SK-N-SH (cell line): Measurements from ENCODE around the gene FNDC1. TPM values are rescaled to one million over a fixed set of nuclear protein-coding genes. Genes with fewer than 3 reads are reported as not detected.

ENCODE experiments used
- CTCF ChIA-PET: fragments of 300-600, 350-600 bp; formaldehyde crosslinking; extraction: SDS; loops from one replicate; lab custom pipeline; 2021; lab: Yijun Ruan, JAX
- POLR2A ChIA-PET: fragments of 350-600 bp; sonication (Branson Sonifier 250); formaldehyde crosslinking; extraction: SDS; loops from one replicate; lab custom pipeline; 2020; ENCODE audit warnings: antibody characterized with exemption, inconsistent platforms; lab: Yijun Ruan, JAX
- DNase-seq: peaks from one replicate; pipeline ENCODE4 v3.0.0; 2012
- H2AFZ ChIP-seq: fragments of 200-600 bp; sonication (generic); 2 replicates; pipeline ENCODE4 v1.8.1; 2016; ENCODE audit warnings: antibody characterized with exemption, mild to moderate bottlenecking, low read depth
- H3F3A ChIP-seq: fragments of 200-600 bp; sonication (generic); replicated peaks from 2 replicates; pipeline ENCODE3; 2016; ENCODE audit warnings: antibody characterized with exemption, mild to moderate bottlenecking; ENCODE audit not compliant: insufficient read depth
- H3K27ac ChIP-seq, 2 experiments: fragments of 200-500 bp in 1 of 2; fragments of 200-600 bp in 1 of 2; sonication (Bioruptor generic) in 1 of 2; sonication (generic), shearing (Covaris generic) in 1 of 2; 2 replicates each; pipeline versions ENCODE4 v1.5.1 to v1.6.1; 2014 to 2016; ENCODE audit warnings: low read depth in 2 of 2, inconsistent platforms in 1 of 2, low read length in 1 of 2, mild to moderate bottlenecking in 1 of 2, mixed read lengths in 1 of 2
- H3K27me3 ChIP-seq: fragments of 200-600 bp; sonication (generic), shearing (Covaris generic); 2 replicates; pipeline ENCODE4 v1.6.1; 2016; ENCODE audit warnings: mixed run types; ENCODE audit not compliant: insufficient read depth
- H3K36me3 ChIP-seq, 2 experiments: fragments of 200-500 bp in 1 of 2; fragments of 200-600 bp in 1 of 2; sonication (Bioruptor generic) in 1 of 2; sonication (generic) in 1 of 2; replicated peaks in 1 of 2; 2 replicates each; pipeline versions ENCODE3 to v1.5.1; 2014 to 2016; ENCODE audit warnings: low read length in 1 of 2, mild to moderate bottlenecking in 1 of 2; ENCODE audit not compliant: insufficient read depth in 2 of 2, control insufficient read depth in 1 of 2
- H3K4me1 ChIP-seq, 2 experiments: fragments of 200-500 bp in 1 of 2; fragments of 200-600 bp in 1 of 2; sonication (Bioruptor generic) in 1 of 2; sonication (generic), shearing (Covaris generic) in 1 of 2; 2 replicates each; pipeline versions ENCODE4 v1.5.1 to v1.6.1; 2014 to 2016; ENCODE audit warnings: low read depth in 1 of 2, low read length in 1 of 2, mixed run types in 1 of 2; ENCODE audit not compliant: insufficient read depth in 2 of 2, control insufficient read depth in 1 of 2
- H3K4me2 ChIP-seq: fragments of 200-600 bp; sonication (generic), shearing (Covaris generic); 2 replicates; pipeline ENCODE4 v1.6.1; 2017; ENCODE audit warnings: mixed run types
- H3K4me3 ChIP-seq, 2 experiments: fragments of 200-500 bp in 1 of 2; fragments of 200-600 bp in 1 of 2; sonication (Bioruptor generic) in 1 of 2; sonication (generic), shearing (Covaris generic) in 1 of 2; 2 replicates each; pipeline versions ENCODE4 v1.5.1 to v1.8.1; 2014 to 2016; ENCODE audit warnings: low read depth in 2 of 2, inconsistent platforms in 1 of 2, low read length in 1 of 2, mild to moderate bottlenecking in 1 of 2, mixed read lengths in 1 of 2, moderate library complexity in 1 of 2
- H3K79me2 ChIP-seq: fragments of 200-600 bp; sonication (generic); 2 replicates; pipeline ENCODE4 v1.8.1; 2017; ENCODE audit warnings: mild to moderate bottlenecking; ENCODE audit not compliant: insufficient read depth
- H3K9ac ChIP-seq: fragments of 200-600 bp; sonication (generic); 2 replicates; pipeline ENCODE4 v1.6.1; 2017; ENCODE audit warnings: mixed run types
- H3K9me2 ChIP-seq: fragments of 200-600 bp; sonication (generic); 2 replicates; pipeline ENCODE4 v1.6.1; 2017; ENCODE audit warnings: mixed run types
- H3K9me3 ChIP-seq: fragments of 200-600 bp; sonication (generic); 2 replicates; pipeline ENCODE4 v1.6.1; 2017; ENCODE audit warnings: mixed run types, mild to moderate bottlenecking, moderate library complexity
- H4K20me1 ChIP-seq: fragments of 200-600 bp; sonication (generic); 2 replicates; pipeline ENCODE4 v1.6.1; 2017; ENCODE audit warnings: mild to moderate bottlenecking, mixed run types; ENCODE audit not compliant: insufficient read depth
- ELF1 ChIP-seq: IDR thresholded peaks from 2 replicates; pipeline ENCODE4 v1.4.0; 2012
- EP300 ChIP-seq, 2 experiments: IDR thresholded peaks; 2 replicates each; pipeline versions ENCODE4 v1.4.0 to v1.6.1; 2012; ENCODE audit warnings: borderline replicate concordance in 1 of 2, low read depth in 1 of 2, low read length in 1 of 2
- FOSL2 ChIP-seq: IDR thresholded peaks from 2 replicates; pipeline ENCODE4 v1.4.0; 2012; ENCODE audit warnings: low read depth, mild to moderate bottlenecking, moderate library complexity, borderline replicate concordance
- GABPA ChIP-seq: IDR thresholded peaks from 2 replicates; pipeline ENCODE4 v1.4.0; 2012; ENCODE audit warnings: low read depth, mild to moderate bottlenecking
- MEF2A ChIP-seq: IDR thresholded peaks from 2 replicates; pipeline ENCODE4 v1.4.0; 2012; ENCODE audit warnings: low read depth, borderline replicate concordance
- PBX3 ChIP-seq: IDR thresholded peaks from 2 replicates; pipeline ENCODE4; 2012
- POLR2AphosphoS5 ChIP-seq: IDR thresholded peaks from 2 replicates; pipeline ENCODE4 v1.6.1; 2012; ENCODE audit warnings: low read depth, low read length
- TEAD4 ChIP-seq: IDR thresholded peaks from 2 replicates; pipeline ENCODE4 v1.4.0; 2012; ENCODE audit warnings: mild to moderate bottlenecking, borderline replicate concordance; ENCODE audit not compliant: insufficient read depth
- WGBS: methylation state at CpG from one replicate; pipeline ENCODE4 v1.1.6; 2017; ENCODE audit warnings: low lambda C conversion rate; 5-methylcytosine and 5-hydroxymethylcytosine counted together
- polyA plus RNA-seq, 3 experiments: library from polyadenylated mRNA; depleted of rRNA; stranded (reverse); fragments of >200 nt; gene quantifications; 2 replicates each; pipeline ENCODE4 v1.2.3, GENCODE V29; 2012

The FNDC1 gene
- polyA plus RNA-seq, 1 of the 3 experiments (the other 2 are of a cell fraction), result not detected

GRCh38 chr6:159305159-159305558 lies 136.0 kb downstream of the FNDC1 start:
- no peaks in the 10 kb centered on the region for H3K79me2 ChIP-seq
- no peaks in the 10 kb centered on the region for H4K20me1 ChIP-seq
- H3K4me2 ChIP-seq, result no peak overlapping the region
- H3K9ac ChIP-seq, result no peak overlapping the region
- WGBS, result 23% methylated on average over 5 of the region's 5 CpGs
- H3K36me3 ChIP-seq, result no peaks in the 10 kb centered on the region
- H3K9me2 ChIP-seq, result no peaks in the 10 kb centered on the region
- DNase-seq, result no peak
- H3K4me3 ChIP-seq, result no peak overlapping the region
- H2AFZ ChIP-seq, result no peak overlapping the region
- ChIA-PET CTCF (no interaction called here), POLR2A (no interaction called here)
- no peaks in the 10 kb centered on the region; the same call in 1 of the 2 replicates for H3K27me3 ChIP-seq
- H3F3A ChIP-seq, result no peaks in the 10 kb centered on the region
- TF ChIP-seq POLR2AphosphoS5 (no peak), ELF1 (no peak), PBX3 (no peak), MEF2A (no peak), TEAD4 (no peak)
- H3K9me3 ChIP-seq, result no peaks in the 10 kb centered on the region
- no peak overlapping the region for H3K27ac ChIP-seq
- no peaks in the 10 kb centered on the region for H3K4me1 ChIP-seq

GRCh38 chr6:159305804-159306537 lies 136.8 kb downstream of the FNDC1 start:
- Histone ChIP-seq H3K9ac (no peak overlapping the region), H3K27ac (no peak overlapping the region), H3K4me1 (no peaks in the 10 kb centered on the region), H3K4me3 (no peak overlapping the region), H2AFZ (no peak overlapping the region), H3K9me2 (no peaks in the 10 kb centered on the region), H3K4me2 (no peak overlapping the region), H3K27me3 (no peaks in the 10 kb centered on the region; the same call in 1 of the 2 replicates), H3K36me3 (no peaks in the 10 kb centered on the region), H3F3A (no peaks in the 10 kb centered on the region), H4K20me1 (no peaks in the 10 kb centered on the region), H3K9me3 (no peaks in the 10 kb centered on the region), H3K79me2 (no peaks in the 10 kb centered on the region)
- no peak for TF ChIP-seq GABPA
- POLR2A ChIA-PET, result no interaction called here
- no peak for DNase-seq
- WGBS, result 6% methylated on average over 3 of the region's 3 CpGs
- CTCF ChIA-PET, result no interaction called here

GRCh38 chr6:159307246-159307790 lies 138.1 kb downstream of the FNDC1 start:
- no peak overlapping the region for H3K9ac ChIP-seq
- H3K4me2 ChIP-seq, result no peak overlapping the region
- POLR2A ChIA-PET, result no interaction called here
- no peaks in the 10 kb centered on the region for H3K9me2 ChIP-seq
- no peak overlapping the region for H2AFZ ChIP-seq
- DNase-seq, result no peak
- H3F3A ChIP-seq, result no peaks in the 10 kb centered on the region
- CTCF ChIA-PET, result interaction anchor here (0.9 kb wide), 1 partner anchor 55 kb away, joined by 4 read pairs; no protein-coding TSS in a partner anchor
- no peak overlapping the region for H3K27ac ChIP-seq
- no peaks in the 10 kb centered on the region for H3K36me3 ChIP-seq
- H3K4me1 ChIP-seq, result no peaks in the 10 kb centered on the region
- WGBS, result 11% methylated on average over 2 of the region's 2 CpGs
- no peaks in the 10 kb centered on the region for H4K20me1 ChIP-seq
- H3K79me2 ChIP-seq, result no peaks in the 10 kb centered on the region
- no peak overlapping the region for H3K4me3 ChIP-seq
- no peaks in the 10 kb centered on the region for H3K9me3 ChIP-seq
- H3K27me3 ChIP-seq, result no peaks in the 10 kb centered on the region; the same call in 1 of the 2 replicates
- TF ChIP-seq FOSL2 (no peak), ELF1 (no peak), EP300 (IDR thresholded peaks at IDR 0.05; ENCODE audit: borderline replicate concordance in 1 of 2, low read depth in 1 of 2, low read length in 1 of 2) (no peak), TEAD4 (no peak)
